OCI-LY1 (cell line): ENCODE results near the gene NDUFA11.

Source experiments
- H2AFZ ChIP-seq: fragments of 200-600 bp; sonication (generic), shearing (Covaris generic); 2 replicates; pipeline ENCODE4 v1.6.0; 2014; ENCODE audit warnings: antibody characterized with exemption, mild to moderate bottlenecking, low read length
- H3F3A ChIP-seq: fragments of 200-600 bp; sonication (generic), shearing (Covaris generic); 2 replicates; pipeline ENCODE4 v1.6.0; 2014; ENCODE audit warnings: mild to moderate bottlenecking, antibody characterized with exemption, low read length, moderate library complexity; ENCODE audit not compliant: insufficient read depth
- H3K27ac ChIP-seq: fragments of 200-600 bp; sonication (generic); 2 replicates; pipeline ENCODE4 v1.5.1; 2014; ENCODE audit warnings: low read length, mixed run types, mild to moderate bottlenecking, low read depth; ENCODE audit not compliant: poor library complexity, severe bottlenecking
- H3K27me3 ChIP-seq: fragments of 200-600 bp; sonication (generic); 2 replicates; pipeline ENCODE4 v1.6.0; 2014; ENCODE audit warnings: antibody characterized with exemption, mild to moderate bottlenecking, low read length, moderate library complexity; ENCODE audit not compliant: insufficient read depth
- H3K36me3 ChIP-seq: fragments of 200-600 bp; sonication (generic); 2 replicates; pipeline ENCODE4 v1.6.1; 2014; ENCODE audit warnings: mild to moderate bottlenecking, antibody characterized with exemption, low read length, moderate library complexity, mixed read lengths; ENCODE audit not compliant: insufficient read depth
- H3K4me1 ChIP-seq: fragments of 200-600 bp; sonication (generic); 2 replicates; pipeline ENCODE4 v1.5.1; 2014; ENCODE audit warnings: mild to moderate bottlenecking, low read length, moderate library complexity; ENCODE audit not compliant: insufficient read depth, severe bottlenecking
- H3K4me2 ChIP-seq: fragments of 200-600 bp; sonication (generic), shearing (Covaris generic); 2 replicates; pipeline ENCODE4 v1.6.1; 2014; ENCODE audit warnings: low read length
- H3K4me3 ChIP-seq: fragments of 200-600 bp; sonication (generic); 2 replicates; pipeline ENCODE4 v1.5.1; 2014; ENCODE audit warnings: low read length, low read depth, mild to moderate bottlenecking, mixed read lengths; ENCODE audit not compliant: poor library complexity, severe bottlenecking
- H3K79me2 ChIP-seq: fragments of 200-600 bp; shearing (Covaris generic); 2 replicates; pipeline ENCODE4 v1.6.1; 2016; ENCODE audit warnings: mixed run types, low read length, mixed read lengths; ENCODE audit not compliant: insufficient read depth
- H3K9ac ChIP-seq: fragments of 200-600 bp; sonication (generic), shearing (Covaris generic); 2 replicates; pipeline ENCODE4 v1.6.1; 2014; ENCODE audit warnings: mild to moderate bottlenecking, low read length, mixed read lengths
- H3K9me2 ChIP-seq: fragments of 200-600 bp; sonication (generic), shearing (Covaris generic); 2 replicates; pipeline ENCODE4 v1.6.1; 2014; ENCODE audit warnings: low read depth, mild to moderate bottlenecking, low read length, mixed read lengths
- H3K9me3 ChIP-seq: fragments of 200-600 bp; shearing (Covaris generic); 2 replicates; pipeline ENCODE4 v1.6.1; 2014; ENCODE audit warnings: low read length, mixed read lengths
- H4K20me1 ChIP-seq: fragments of 200-600 bp; sonication (generic), shearing (Covaris generic); 2 replicates; pipeline ENCODE4 v1.6.0; 2016; ENCODE audit warnings: mild to moderate bottlenecking, low read length; ENCODE audit not compliant: insufficient read depth
- EZH2 ChIP-seq: fragments of 200-600 bp; sonication (generic), shearing (Covaris generic); IDR thresholded peaks from 2 replicates; pipeline ENCODE4 v1.8.0; 2017; ENCODE audit warnings: borderline replicate concordance, mixed run types, mild to moderate bottlenecking, antibody characterized with exemption, low read length, moderate library complexity, mixed read lengths
- TF ChIP-seq, protein P1 (sequence below): fragments of 200-600 bp; sonication (generic), shearing (Covaris generic); IDR thresholded peaks from 2 replicates; pipeline ENCODE4 v1.5.1; 2017; ENCODE audit warnings: mild to moderate bottlenecking, antibody characterized with exemption, low read length, moderate library complexity, mixed read lengths

Gene NDUFA11

DNA sequence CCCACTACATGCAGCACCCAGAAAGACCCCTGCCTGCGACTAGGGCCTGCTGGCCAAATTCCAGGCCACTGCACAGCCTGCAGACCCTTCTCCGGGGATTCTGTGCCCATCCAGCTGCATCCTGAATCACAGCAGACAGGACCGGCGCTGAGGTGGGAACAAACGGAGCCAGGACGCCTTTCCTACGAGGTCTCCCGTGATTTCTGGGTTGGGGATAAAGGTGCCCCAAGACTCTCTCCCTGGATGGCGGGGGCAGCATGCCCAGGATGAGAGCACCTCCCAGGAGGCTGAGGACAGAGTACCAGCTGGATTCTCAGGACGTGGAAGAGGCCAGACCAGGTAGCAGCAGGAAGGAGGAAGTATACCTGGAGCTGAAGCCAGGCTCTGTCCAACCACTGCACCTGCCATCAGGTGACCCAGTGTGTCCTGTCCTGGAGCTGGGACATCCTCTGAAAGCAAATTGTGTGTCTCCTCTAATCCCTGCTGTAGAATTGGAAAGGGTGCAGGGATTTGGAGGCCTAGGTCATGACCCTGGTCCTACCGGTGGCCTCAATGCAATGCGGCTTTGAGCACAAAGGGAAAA, 29.9 kb downstream of the NDUFA11 start:
- TF ChIP-seq, protein P1, sequence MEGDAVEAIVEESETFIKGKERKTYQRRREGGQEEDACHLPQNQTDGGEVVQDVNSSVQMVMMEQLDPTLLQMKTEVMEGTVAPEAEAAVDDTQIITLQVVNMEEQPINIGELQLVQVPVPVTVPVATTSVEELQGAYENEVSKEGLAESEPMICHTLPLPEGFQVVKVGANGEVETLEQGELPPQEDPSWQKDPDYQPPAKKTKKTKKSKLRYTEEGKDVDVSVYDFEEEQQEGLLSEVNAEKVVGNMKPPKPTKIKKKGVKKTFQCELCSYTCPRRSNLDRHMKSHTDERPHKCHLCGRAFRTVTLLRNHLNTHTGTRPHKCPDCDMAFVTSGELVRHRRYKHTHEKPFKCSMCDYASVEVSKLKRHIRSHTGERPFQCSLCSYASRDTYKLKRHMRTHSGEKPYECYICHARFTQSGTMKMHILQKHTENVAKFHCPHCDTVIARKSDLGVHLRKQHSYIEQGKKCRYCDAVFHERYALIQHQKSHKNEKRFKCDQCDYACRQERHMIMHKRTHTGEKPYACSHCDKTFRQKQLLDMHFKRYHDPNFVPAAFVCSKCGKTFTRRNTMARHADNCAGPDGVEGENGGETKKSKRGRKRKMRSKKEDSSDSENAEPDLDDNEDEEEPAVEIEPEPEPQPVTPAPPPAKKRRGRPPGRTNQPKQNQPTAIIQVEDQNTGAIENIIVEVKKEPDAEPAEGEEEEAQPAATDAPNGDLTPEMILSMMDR: no peak
- TF ChIP-seq EZH2: no peak
- no peaks in the 10 kb centered on the region for H3K79me2 ChIP-seq
- H3K4me3 ChIP-seq: no peak overlapping the region
- no peaks in the 10 kb centered on the region for H3K4me1 ChIP-seq
- no peaks in the 10 kb centered on the region for H3K9me3 ChIP-seq
- no peak overlapping the region for H3K27ac ChIP-seq
- H4K20me1 ChIP-seq: no peaks in the 10 kb centered on the region
- H3K4me2 ChIP-seq: no peak overlapping the region
- no peaks in the 10 kb centered on the region for H3K9me2 ChIP-seq
- no peaks in the 10 kb centered on the region for H3K36me3 ChIP-seq
- H3K27me3 ChIP-seq: 0 out of 2 replicates have a peak, but pooled peaks cover 6% of the 10 kb centered on the region
- no peak overlapping the region for H3K9ac ChIP-seq
- no peak overlapping the region for H2AFZ ChIP-seq
- no peaks in the 10 kb centered on the region for H3F3A ChIP-seq

DNA sequence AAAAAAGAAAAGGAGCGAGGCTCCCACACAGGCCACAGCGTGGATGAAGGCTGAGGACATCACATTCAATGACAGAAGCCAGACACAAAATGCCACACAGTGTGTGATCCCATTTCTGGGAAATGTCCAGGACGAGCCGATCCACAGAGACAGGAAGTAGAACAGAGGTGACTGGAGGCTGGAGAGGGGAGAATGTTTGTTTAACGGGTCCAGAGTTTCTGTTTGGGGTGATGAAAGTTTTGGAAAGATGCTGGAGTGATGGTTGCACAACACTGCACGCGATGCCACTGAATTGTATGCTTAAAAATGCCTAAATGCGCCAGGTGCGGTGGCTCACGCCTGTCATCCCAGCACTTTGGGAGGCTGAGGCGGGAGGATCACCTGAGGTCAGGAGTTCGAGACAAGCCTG, 32.6 kb downstream of the NDUFA11 start:
- H3K27ac ChIP-seq: no peak overlapping the region
- H3F3A ChIP-seq: no peaks in the 10 kb centered on the region
- H2AFZ ChIP-seq: no peak overlapping the region
- H3K4me1 ChIP-seq: no peaks in the 10 kb centered on the region
- H4K20me1 ChIP-seq: no peaks in the 10 kb centered on the region
- TF ChIP-seq EZH2: no peak
- TF ChIP-seq, protein P1: no peak
- H3K9me3 ChIP-seq: no peaks in the 10 kb centered on the region
- no peak overlapping the region for H3K4me3 ChIP-seq
- H3K36me3 ChIP-seq: no peaks in the 10 kb centered on the region
- H3K79me2 ChIP-seq: no peaks in the 10 kb centered on the region
- no peak overlapping the region for H3K9ac ChIP-seq
- H3K4me2 ChIP-seq: no peak overlapping the region
- no peaks in the 10 kb centered on the region for H3K9me2 ChIP-seq
- H3K27me3 ChIP-seq: 0 out of 2 replicates have a peak, but pooled peaks cover 7% of the 10 kb centered on the region

DNA sequence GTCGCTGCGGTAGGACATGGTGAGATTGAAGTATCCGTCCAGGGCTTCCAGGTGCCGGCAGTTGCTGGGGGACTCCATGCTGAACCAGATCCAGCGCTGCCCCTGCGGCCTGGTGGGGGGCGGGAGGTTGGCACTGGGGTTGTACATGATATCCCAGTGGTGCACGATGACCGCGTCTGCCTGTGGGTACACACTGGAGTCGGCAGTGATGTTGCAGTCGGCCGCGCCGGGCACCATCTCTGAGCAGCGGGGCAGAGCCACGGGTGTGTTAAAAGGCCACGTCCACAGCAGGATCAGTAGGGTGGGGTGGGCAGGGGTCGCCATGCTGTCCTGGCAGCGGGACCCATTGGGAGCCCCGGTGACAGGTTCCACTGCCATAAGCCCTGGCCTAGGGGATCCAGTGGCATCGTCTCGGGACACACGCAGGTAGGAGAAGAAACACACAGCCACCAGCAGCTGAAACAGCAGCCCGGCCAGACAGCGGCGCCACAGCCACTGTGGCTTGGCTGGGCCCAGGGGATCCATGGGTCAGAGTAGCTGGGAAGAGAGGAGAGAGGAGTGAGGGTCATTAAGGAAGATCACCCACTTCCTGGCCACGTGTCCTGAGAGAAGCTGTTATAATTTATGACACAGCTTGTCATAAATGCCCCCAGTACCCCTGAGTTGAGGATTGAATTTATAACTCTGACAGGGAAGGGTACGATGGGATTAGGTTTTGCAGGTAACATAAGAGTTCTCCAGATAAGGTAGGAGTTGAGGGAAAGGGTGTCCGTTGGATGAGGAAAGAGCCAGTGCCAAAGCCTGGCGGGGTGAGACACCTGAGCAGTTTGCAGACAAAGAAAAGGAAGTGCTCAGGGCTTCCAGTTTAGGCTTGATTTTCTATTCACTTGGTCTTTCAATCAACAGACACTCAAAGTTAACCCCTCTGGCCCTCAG, 36.1 kb downstream of the NDUFA11 start:
- no peaks in the 10 kb centered on the region for H3K4me1 ChIP-seq
- H3K4me2 ChIP-seq: no peak overlapping the region
- H3K79me2 ChIP-seq: no peaks in the 10 kb centered on the region
- no peaks in the 10 kb centered on the region for H3K36me3 ChIP-seq
- H3K9me2 ChIP-seq: no peaks in the 10 kb centered on the region
- H2AFZ ChIP-seq: no peak overlapping the region
- H3K4me3 ChIP-seq: no peak overlapping the region
- H3K27me3 ChIP-seq: 0 out of 2 replicates have a peak, but pooled peaks cover 4% of the 10 kb centered on the region
- no peak overlapping the region for H3K9ac ChIP-seq
- H3F3A ChIP-seq: no peaks in the 10 kb centered on the region
- no peak overlapping the region for H3K27ac ChIP-seq
- H3K9me3 ChIP-seq: no peaks in the 10 kb centered on the region
- TF ChIP-seq, protein P1: no peak
- TF ChIP-seq EZH2: no peak
- H4K20me1 ChIP-seq: no peaks in the 10 kb centered on the region
